Trophoblast cell (in vitro differentiated cells and primary cell): ENCODE measurements around the gene ENPP3.
A peak's percentile ranks its signal among the peaks of the same experiment; 100 is the strongest.
"Not testable (repeated sequence)": the region's sequence is repeated elsewhere in the genome, so short reads cannot be mapped to it uniquely, and the experiment has no call there.

Source experiments
- DNase-seq, 2 donors: peaks; one replicate each; pipeline ENCODE4 v3.0.0-alpha.2; 2016
- H2AFZ ChIP-seq: 2 replicates; pipeline ENCODE4 v1.6.1; 2013; ENCODE audit warnings: low read length, moderate library complexity, mild to moderate bottlenecking; ENCODE audit not compliant: insufficient read depth, poor library complexity
- H2AK5ac ChIP-seq: 2 replicates; pipeline ENCODE4 v1.6.1; 2013; ENCODE audit warnings: mild to moderate bottlenecking, low read length
- H2BK120ac ChIP-seq: 2 replicates; pipeline ENCODE4 v1.6.1; 2013; ENCODE audit warnings: low read length, mild to moderate bottlenecking, moderate library complexity; ENCODE audit not compliant: insufficient read depth, poor library complexity
- H2BK12ac ChIP-seq: 2 replicates; pipeline ENCODE4 v1.6.1; 2013; ENCODE audit warnings: mild to moderate bottlenecking, low read length, moderate library complexity
- H2BK5ac ChIP-seq: 2 replicates; pipeline ENCODE4 v1.6.1; 2013; ENCODE audit warnings: low read length, low read depth, moderate library complexity, mild to moderate bottlenecking; ENCODE audit not compliant: poor library complexity
- H3K14ac ChIP-seq: 2 replicates; pipeline ENCODE4 v1.6.1; 2013; ENCODE audit warnings: mild to moderate bottlenecking, low read length
- H3K18ac ChIP-seq: 2 replicates; pipeline ENCODE4 v1.6.1; 2013; ENCODE audit warnings: mild to moderate bottlenecking, low read length
- H3K23ac ChIP-seq: 2 replicates; pipeline ENCODE4 v1.6.1; 2013; ENCODE audit warnings: low read length
- H3K27ac ChIP-seq: 2 replicates; pipeline ENCODE4 v1.5.1; 2013; ENCODE audit warnings: low read depth, mild to moderate bottlenecking, inconsistent platforms, low read length, moderate library complexity
- H3K27me3 ChIP-seq: 2 replicates; pipeline ENCODE4 v1.6.1; 2013; ENCODE audit warnings: inconsistent platforms, mild to moderate bottlenecking, low read length, moderate library complexity; ENCODE audit not compliant: insufficient read depth
- H3K36me3 ChIP-seq, 2 experiments: 1 replicate in 1 of 2; 2 replicates in 1 of 2; pipeline ENCODE4 v1.6.1; 2013; ENCODE audit warnings: low read length in 2 of 2, mild to moderate bottlenecking in 2 of 2, moderate library complexity in 1 of 2; ENCODE audit not compliant: insufficient read depth in 2 of 2, control insufficient read depth in 1 of 2
- H3K4ac ChIP-seq: 2 replicates; pipeline ENCODE4 v1.6.1; 2013; ENCODE audit warnings: low read depth, mild to moderate bottlenecking, low read length, moderate library complexity
- H3K4me1 ChIP-seq, 2 experiments: 1 replicate in 1 of 2; 2 replicates in 1 of 2; pipeline ENCODE4 v1.6.1; 2013; ENCODE audit warnings: low read length in 2 of 2, mild to moderate bottlenecking in 2 of 2, moderate library complexity in 1 of 2; ENCODE audit not compliant: insufficient read depth in 2 of 2, control insufficient read depth in 1 of 2
- H3K4me2 ChIP-seq: 2 replicates; pipeline ENCODE4 v1.6.1; 2013; ENCODE audit warnings: inconsistent platforms, mild to moderate bottlenecking, low read length, moderate library complexity
- H3K4me3 ChIP-seq: 2 replicates; pipeline ENCODE4 v1.5.1; 2013; ENCODE audit warnings: mild to moderate bottlenecking, low read depth, low read length, inconsistent platforms
- H3K79me1 ChIP-seq: one replicate; pipeline ENCODE4 v1.6.1; 2013; ENCODE audit warnings: low read length
- H3K79me2 ChIP-seq: 2 replicates; pipeline ENCODE4 v1.6.1; 2013; ENCODE audit warnings: low read length, mild to moderate bottlenecking; ENCODE audit not compliant: control insufficient read depth, insufficient read depth, poor library complexity
- H3K9ac ChIP-seq: 2 replicates; pipeline ENCODE4 v1.6.1; 2013; ENCODE audit warnings: mild to moderate bottlenecking, low read length
- H3K9me3 ChIP-seq: 2 replicates; pipeline ENCODE4 v1.6.1; 2013; ENCODE audit warnings: low read depth, mild to moderate bottlenecking, control low read depth, inconsistent platforms, low read length; ENCODE audit not compliant: insufficient read depth
- H4K12ac ChIP-seq: 2 replicates; pipeline ENCODE4 v1.6.1; 2013; ENCODE audit warnings: low read depth, mild to moderate bottlenecking, low read length, moderate library complexity
- H4K8ac ChIP-seq: 2 replicates; pipeline ENCODE4 v1.6.1; 2013; ENCODE audit warnings: low read depth, mild to moderate bottlenecking, low read length, moderate library complexity
- H4K91ac ChIP-seq: one replicate; pipeline ENCODE4 v1.6.1; 2013; ENCODE audit warnings: low read depth, mild to moderate bottlenecking, low read length, moderate library complexity
- WGBS: extraction: QIAGEN DNeasy Blood & Tissue Kit; methylation state at CpG from one replicate; pipeline ENCODE4 v1.1.7; 2013; ENCODE audit warnings: missing lambda C conversion rate; ENCODE audit not compliant: insufficient read length, insufficient coverage; ENCODE audit errors: extremely low coverage; 5-methylcytosine and 5-hydroxymethylcytosine counted together

The ENPP3 gene

DNA sequence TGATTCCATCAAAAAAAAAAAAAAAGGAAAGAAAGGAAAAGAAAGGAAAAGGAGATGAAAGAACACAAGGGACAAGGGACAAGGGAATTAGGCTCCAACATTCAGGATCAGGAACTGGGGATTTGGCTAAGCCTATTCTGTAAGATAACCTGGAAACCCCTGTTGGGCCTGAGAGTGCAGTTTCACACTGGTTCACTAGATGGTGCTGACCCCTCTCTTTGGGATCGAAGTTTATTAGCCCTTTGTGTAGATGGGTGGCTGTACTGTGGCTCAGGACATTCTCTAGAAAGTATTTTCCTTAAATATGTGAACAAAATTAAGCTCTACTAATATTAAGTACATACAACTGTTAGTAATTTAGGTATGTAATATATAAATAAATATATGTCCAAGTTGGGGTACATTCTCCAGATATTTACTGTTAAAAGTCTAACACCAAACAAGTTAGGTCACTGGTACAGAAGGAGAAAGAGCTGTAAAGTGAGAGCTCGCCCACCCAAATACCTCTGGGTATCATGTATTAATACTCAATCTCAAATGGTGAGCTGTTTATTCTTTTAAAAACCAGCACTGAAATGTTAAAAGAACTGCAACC is 57.8 kb downstream of the ENPP3 start:
- Histone ChIP-seq H3K9ac (no peak overlapping the region), H3K27ac (no peak overlapping the region), H3K23ac (no peak overlapping the region), H3K79me2 (no peaks in the 10 kb centered on the region), H3K4me2 (no peak overlapping the region), H3K14ac (no peak overlapping the region), H4K91ac (no peak overlapping the region), H3K79me1 (no peaks in the 10 kb centered on the region), H2BK5ac (no peak overlapping the region), H2AK5ac (no peak overlapping the region), H3K9me3 (no peaks in the 10 kb centered on the region), H4K12ac (no peak overlapping the region), H3K27me3 (no peaks in the 10 kb centered on the region), H3K4me1 (no peaks in the 10 kb centered on the region), H4K8ac (no peak overlapping the region), H3K36me3 (no peaks in the 10 kb centered on the region), H2AFZ (no peak overlapping the region), H3K4ac (no peak overlapping the region), H3K18ac (no peak overlapping the region), H2BK12ac (no peak overlapping the region), H2BK120ac (no peak overlapping the region), H3K4me3 (no peak overlapping the region)
- DNase-seq: peak; percentile 73 to 84
- no CpG with 5 or more reads among the region's 2 CpGs for WGBS

DNA sequence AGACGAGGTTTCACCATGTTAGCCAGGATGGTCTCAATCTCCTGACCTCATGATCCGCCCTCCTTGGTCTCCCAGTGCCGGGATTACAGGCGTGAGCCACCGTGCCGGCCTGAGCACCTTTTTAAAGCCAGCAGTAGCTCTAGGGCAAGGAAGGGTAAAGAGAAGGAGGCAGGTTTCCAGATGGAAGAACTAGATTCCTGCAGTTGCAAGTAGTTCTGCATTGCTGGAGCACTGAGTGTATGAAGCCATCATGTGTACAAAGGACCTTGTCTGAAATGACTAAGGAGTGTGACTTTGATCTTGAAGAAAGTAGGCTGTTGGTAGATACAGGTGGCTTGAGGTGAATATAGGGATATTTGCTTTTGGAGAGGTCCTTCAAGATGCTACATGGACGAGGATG is 59.9 kb downstream of the ENPP3 start:
- Histone ChIP-seq H3K27me3 (no peaks in the 10 kb centered on the region), H3K79me1 (no peaks in the 10 kb centered on the region), H4K8ac (no peak overlapping the region), H3K4ac (no peak overlapping the region), H3K23ac (no peak overlapping the region), H3K79me2 (no peaks in the 10 kb centered on the region), H4K91ac (no peak overlapping the region), H3K36me3 (no peaks in the 10 kb centered on the region), H3K4me3 (no peak overlapping the region), H2AFZ (no peak overlapping the region), H2AK5ac (no peak overlapping the region), H3K14ac (no peak overlapping the region), H3K9me3 (no peaks in the 10 kb centered on the region), H4K12ac (no peak overlapping the region), H2BK5ac (no peak overlapping the region), H2BK120ac (no peak overlapping the region), H3K4me1 (no peaks in the 10 kb centered on the region), H3K18ac (no peak overlapping the region), H2BK12ac (no peak overlapping the region), H3K4me2 (no peak overlapping the region), H3K27ac (no peak overlapping the region), H3K9ac (no peak overlapping the region)
- peak; percentile 62 to 80 for DNase-seq
- no CpG with 5 or more reads among the region's 7 CpGs for WGBS

DNA sequence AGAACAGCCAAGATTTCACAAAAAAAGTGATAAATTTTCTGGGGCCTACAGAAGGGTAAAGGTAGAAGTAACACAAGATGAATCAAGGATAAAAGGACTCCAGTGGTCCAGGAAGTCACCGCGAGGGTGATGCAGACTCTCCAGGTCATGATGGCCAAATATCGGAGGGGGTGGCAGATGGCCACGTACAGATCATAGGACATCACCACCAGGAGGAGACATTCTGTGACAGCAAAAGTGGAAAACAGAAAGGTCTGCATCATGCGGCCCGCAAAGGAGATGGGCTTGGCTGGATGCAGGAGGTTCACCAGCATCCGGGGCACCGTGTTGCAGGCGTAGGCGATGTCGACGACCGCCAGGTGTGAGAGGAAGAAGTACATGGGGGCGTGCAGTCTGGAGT is 63.7 kb downstream of the ENPP3 start:
- not testable (repeated sequence) for H3K27me3 ChIP-seq, H2BK12ac ChIP-seq, H3K9ac ChIP-seq, H3K18ac ChIP-seq, H3K4me3 ChIP-seq, H2AK5ac ChIP-seq, H3K79me2 ChIP-seq, H4K91ac ChIP-seq, H3K23ac ChIP-seq, H2BK5ac ChIP-seq, DNase-seq, H4K8ac ChIP-seq, H3K36me3 ChIP-seq, H3K4me1 ChIP-seq, H2BK120ac ChIP-seq, H3K14ac ChIP-seq, H4K12ac ChIP-seq, H3K9me3 ChIP-seq, H3K4ac ChIP-seq, H3K4me2 ChIP-seq, H2AFZ ChIP-seq, H3K27ac ChIP-seq, H3K79me1 ChIP-seq
- no CpG with 5 or more reads among the region's 14 CpGs for WGBS

DNA sequence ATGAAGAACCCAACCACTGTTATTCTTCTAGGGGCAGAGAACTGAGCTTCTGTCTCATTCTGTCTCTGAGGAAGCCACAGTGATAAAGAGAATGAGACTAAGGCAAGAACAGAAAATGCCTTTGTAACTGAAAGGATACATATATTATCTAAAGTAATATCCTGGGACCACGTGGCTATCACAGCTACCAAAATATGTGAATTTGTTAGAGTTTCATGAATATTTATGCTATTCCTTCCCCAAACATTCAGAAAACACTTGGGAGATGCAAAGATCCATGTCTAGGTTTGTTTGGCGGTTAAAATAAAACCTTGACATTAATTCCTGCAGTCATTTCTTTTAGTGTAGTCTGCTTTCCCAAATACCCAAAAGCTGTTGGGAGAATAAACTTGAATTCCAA is 66.8 kb downstream of the ENPP3 start:
- not testable (repeated sequence) for H3K4me3 ChIP-seq, H2AK5ac ChIP-seq, H3K4ac ChIP-seq, H3K27ac ChIP-seq, H4K91ac ChIP-seq, H3K18ac ChIP-seq, H3K9me3 ChIP-seq, H4K8ac ChIP-seq, H2BK120ac ChIP-seq, H3K23ac ChIP-seq, H3K36me3 ChIP-seq, H2AFZ ChIP-seq, H3K27me3 ChIP-seq, DNase-seq, H4K12ac ChIP-seq, H3K9ac ChIP-seq, H3K4me2 ChIP-seq, H3K79me1 ChIP-seq, H3K4me1 ChIP-seq, H2BK5ac ChIP-seq, H2BK12ac ChIP-seq, H3K79me2 ChIP-seq, H3K14ac ChIP-seq
- WGBS: no CpG with 5 or more reads among the region's 2 CpGs
